Parathyroid adenoma (tissue), 2 donors: ENCODE results near the gene FUS.

Experiments
- H2AFZ ChIP-seq: fragments of 300-600 bp; sonication (generic); one replicate; pipeline ENCODE4 v1.7.0; 2017; ENCODE audit warnings: antibody characterized with exemption, mild to moderate bottlenecking
- H3K27ac ChIP-seq: fragments of 300-600 bp; sonication (generic); one replicate; pipeline ENCODE4 v1.7.0; 2017
- H3K27me3 ChIP-seq: fragments of 300-600 bp; sonication (generic); one replicate; pipeline ENCODE4 v1.7.0; 2017; ENCODE audit warnings: low read length; ENCODE audit not compliant: control insufficient read depth, insufficient read depth
- H3K36me3 ChIP-seq: fragments of 300-600 bp; sonication (generic); one replicate; pipeline ENCODE4 v1.7.0; 2017; ENCODE audit warnings: low read length; ENCODE audit not compliant: control insufficient read depth, insufficient read depth
- H3K4me1 ChIP-seq: fragments of 300-600 bp; sonication (generic); one replicate; pipeline ENCODE4 v1.7.0; 2017; ENCODE audit warnings: control low read depth
- H3K4me2 ChIP-seq: fragments of 300-600 bp; sonication (generic); one replicate; pipeline ENCODE4 v1.7.0; 2017; ENCODE audit warnings: low read length
- H3K4me3 ChIP-seq: fragments of 300-600 bp; sonication (generic); one replicate; pipeline ENCODE4 v1.7.0; 2017; ENCODE audit warnings: low read depth, low read length
- H3K79me2 ChIP-seq: fragments of 300-600 bp; sonication (generic); one replicate; pipeline ENCODE4 v1.7.0; 2017; ENCODE audit warnings: control low read depth
- H3K9ac ChIP-seq: fragments of 300-600 bp; sonication (generic); one replicate; pipeline ENCODE4 v1.7.0; 2017; ENCODE audit warnings: mild to moderate bottlenecking
- H3K9me3 ChIP-seq: fragments of 300-600 bp; sonication (generic); one replicate; pipeline ENCODE4 v1.7.0; 2017; ENCODE audit warnings: low read length; ENCODE audit not compliant: control insufficient read depth
- CTCF ChIP-seq: fragments of 300-600 bp; sonication (generic); IDR thresholded peaks from one replicate; pipeline ENCODE4 v1.7.0; 2017; ENCODE audit warnings: antibody characterized with exemption, mild to moderate bottlenecking
- donor health status: primary hyperparathyroidism.

The FUS gene

DNA sequence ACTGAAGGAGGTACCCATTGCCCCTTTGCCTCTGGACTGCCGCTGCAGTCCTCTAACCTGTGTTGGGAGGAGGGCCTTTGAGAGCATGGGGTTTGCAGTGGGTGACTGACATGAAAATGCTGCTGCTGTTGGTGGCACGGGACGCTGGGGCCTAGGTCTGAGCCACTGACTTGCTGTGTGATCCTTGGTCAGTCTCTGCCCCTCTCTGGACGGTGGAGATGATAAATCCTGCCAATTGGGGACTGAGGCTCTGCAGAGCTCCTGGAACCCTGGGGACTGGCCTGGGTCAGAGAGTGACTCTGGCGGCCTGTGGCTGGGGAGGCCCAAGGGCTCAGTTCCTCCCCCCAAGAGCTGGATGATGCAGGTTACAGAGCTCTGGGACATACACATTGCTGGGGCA lies 43.1 kb downstream of the FUS start:
- Histone ChIP-seq H3K9me3 (no peaks in the 10 kb centered on the region), H3K27ac (no peak overlapping the region), H3K79me2 (no peaks in the 10 kb centered on the region), H3K27me3 (no peaks in the 10 kb centered on the region), H3K4me3 (no peak overlapping the region), H3K4me1 (no peaks in the 10 kb centered on the region), H2AFZ (no peak overlapping the region), H3K4me2 (no peak overlapping the region), H3K9ac (no peak overlapping the region), H3K36me3 (no peaks in the 10 kb centered on the region)
- no peak for TF ChIP-seq CTCF

DNA sequence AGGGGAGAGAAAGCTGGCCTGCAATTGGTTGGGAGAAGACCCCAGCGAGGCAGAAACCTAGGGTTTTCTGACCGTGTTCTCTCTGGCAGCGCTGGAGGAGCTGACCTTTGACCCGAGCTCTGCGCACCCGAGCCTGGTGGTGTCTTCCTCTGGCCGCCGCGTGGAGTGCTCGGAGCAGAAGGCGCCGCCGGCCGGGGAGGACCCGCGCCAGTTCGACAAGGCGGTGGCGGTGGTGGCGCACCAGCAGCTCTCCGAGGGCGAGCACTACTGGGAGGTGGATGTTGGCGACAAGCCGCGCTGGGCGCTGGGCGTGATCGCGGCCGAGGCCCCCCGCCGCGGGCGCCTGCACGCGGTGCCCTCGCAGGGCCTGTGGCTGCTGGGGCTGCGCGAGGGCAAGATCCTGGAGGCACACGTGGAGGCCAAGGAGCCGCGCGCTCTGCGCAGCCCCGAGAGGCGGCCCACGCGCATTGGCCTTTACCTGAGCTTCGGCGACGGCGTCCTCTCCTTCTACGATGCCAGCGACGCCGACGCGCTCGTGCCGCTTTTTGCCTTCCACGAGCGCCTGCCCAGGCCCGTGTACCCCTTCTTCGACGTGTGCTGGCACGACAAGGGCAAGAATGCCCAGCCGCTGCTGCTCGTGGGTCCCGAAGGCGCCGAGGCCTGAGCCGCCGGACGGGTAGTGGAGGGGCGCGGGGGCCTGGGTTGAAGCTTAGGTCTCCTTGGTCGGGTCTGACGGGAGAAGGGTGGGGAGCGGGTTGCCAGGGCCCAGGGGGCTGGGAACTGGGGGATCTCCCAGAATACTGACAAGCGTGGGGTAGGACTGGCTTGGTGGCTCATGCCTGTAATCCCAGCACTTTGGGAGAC lies 44.4 kb downstream of the FUS start:
- Histone ChIP-seq H2AFZ (no peak overlapping the region), H3K4me1 (no peaks in the 10 kb centered on the region), H3K36me3 (no peaks in the 10 kb centered on the region)

DNA sequence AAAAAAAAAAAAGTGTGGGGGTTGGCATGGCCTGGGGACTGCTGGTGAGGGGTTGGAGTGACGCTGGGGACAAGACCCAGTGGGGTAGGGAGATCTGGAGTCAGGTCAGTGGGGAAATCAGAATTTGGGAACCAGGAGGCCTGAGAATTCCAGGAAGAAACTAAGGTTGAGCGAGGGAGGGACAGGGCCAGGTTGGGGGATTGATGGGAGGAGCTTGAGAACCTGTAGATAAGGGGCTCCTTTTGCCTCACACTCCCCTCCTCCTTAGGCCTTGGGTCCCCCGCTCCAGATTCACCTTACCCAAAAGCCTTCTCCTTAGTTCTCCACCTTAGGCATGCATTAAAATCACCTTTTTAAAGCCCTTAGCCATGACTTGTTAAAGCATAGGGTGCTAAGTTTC lies 45.3 kb downstream of the FUS start:
- Histone ChIP-seq H3K9ac (no peak overlapping the region), H3K36me3 (no peaks in the 10 kb centered on the region), H3K4me2 (no peak overlapping the region), H2AFZ (no peak overlapping the region), H3K4me1 (no peaks in the 10 kb centered on the region), H3K79me2 (no peaks in the 10 kb centered on the region), H3K27me3 (no peaks in the 10 kb centered on the region), H3K4me3 (no peak overlapping the region), H3K9me3 (no peaks in the 10 kb centered on the region), H3K27ac (no peak overlapping the region)
- TF ChIP-seq CTCF: no peak

More for the DNA sequence above, 44.4 kb downstream of the FUS start:
- Histone ChIP-seq H3K79me2 (no peaks in the 10 kb centered on the region), H3K9me3 (no peaks in the 10 kb centered on the region), H3K9ac (no peak overlapping the region), H3K4me2 (no peak overlapping the region), H3K27ac (no peak overlapping the region), H3K27me3 (no peaks in the 10 kb centered on the region), H3K4me3 (no peak overlapping the region)
- TF ChIP-seq CTCF: no peak

GRCh38 chr16:31228206-31228605 lies 48.3 kb downstream of the FUS start:
- H3K36me3 ChIP-seq: no peaks in the 10 kb centered on the region
- no peak overlapping the region for H3K4me3 ChIP-seq
- no peaks in the 10 kb centered on the region for H3K9me3 ChIP-seq
- H3K27ac ChIP-seq: no peak overlapping the region
- no peaks in the 10 kb centered on the region for H3K79me2 ChIP-seq
- H2AFZ ChIP-seq: no peak overlapping the region
- no peak for TF ChIP-seq CTCF
- H3K9ac ChIP-seq: no peak overlapping the region
- H3K27me3 ChIP-seq: no peaks in the 10 kb centered on the region
- H3K4me2 ChIP-seq: no peak overlapping the region
- H3K4me1 ChIP-seq: no peaks in the 10 kb centered on the region

GRCh38 chr16:31229501-31229900 lies 49.6 kb downstream of the FUS start:
- Histone ChIP-seq H3K36me3 (no peaks in the 10 kb centered on the region), H2AFZ (no peak overlapping the region), H3K27me3 (no peaks in the 10 kb centered on the region), H3K9me3 (no peaks in the 10 kb centered on the region), H3K79me2 (no peaks in the 10 kb centered on the region), H3K4me2 (no peak overlapping the region), H3K4me3 (no peak overlapping the region), H3K27ac (no peak overlapping the region), H3K4me1 (no peaks in the 10 kb centered on the region), H3K9ac (no peak overlapping the region)
- no peak for TF ChIP-seq CTCF
